Measurements from ENCODE around the gene EYS.

The EYS gene

GRCh38 chr6:64404396-64404795, 1302.6 kb downstream of the EYS start:
- TF ChIP-seq MAX (IDR thresholded peaks at IDR 0.05; ENCODE audit: low read depth, low read length) (no peak), POLR2A (IDR thresholded peaks at IDR 0.05; ENCODE audit: extremely low read depth, insufficient read length) (no peak), MYC (IDR thresholded peaks at IDR 0.05; ENCODE audit: low read depth, low read length) (no peak), CTCF (IDR thresholded peaks at IDR 0.05; ENCODE audit: low read depth, low read length) (no peak)
- DNase-seq (ENCODE audit: low read depth) = no peak
- H3K4me3 ChIP-seq (ENCODE audit: low read depth, low read length) = no peak overlapping the region

GRCh38 chr6:64383277-64383676, 1323.7 kb downstream of the EYS start:
- no peak for DNase-seq (ENCODE audit: low read depth)
- no peak overlapping the region for H3K4me3 ChIP-seq (ENCODE audit: low read depth, low read length)
- no peak for TF ChIP-seq CTCF (IDR thresholded peaks at IDR 0.05; ENCODE audit: low read depth, low read length)
- no peak for TF ChIP-seq POLR2A (IDR thresholded peaks at IDR 0.05; ENCODE audit: extremely low read depth, insufficient read length)
- no peak for TF ChIP-seq MYC (IDR thresholded peaks at IDR 0.05; ENCODE audit: low read depth, low read length)
- TF ChIP-seq MAX (IDR thresholded peaks at IDR 0.05; ENCODE audit: low read depth, low read length) = no peak

- DNase-seq (ENCODE audit: low read depth) = no peak
- TF ChIP-seq POLR2A (IDR thresholded peaks at IDR 0.05; ENCODE audit: extremely low read depth, insufficient read length) (no peak), MYC (IDR thresholded peaks at IDR 0.05; ENCODE audit: low read depth, low read length) (no peak), MAX (IDR thresholded peaks at IDR 0.05; ENCODE audit: low read depth, low read length) (no peak), CTCF (IDR thresholded peaks at IDR 0.05; ENCODE audit: low read depth, low read length) (no peak)
- H3K4me3 ChIP-seq (ENCODE audit: low read depth, low read length) = no peak overlapping the region
Observed at GRCh38 chr6:64376394-64376793, 1330.6 kb downstream of the EYS start.

- H3K4me3 ChIP-seq (ENCODE audit: low read depth, low read length) = no peak overlapping the region
- no peak for TF ChIP-seq POLR2A (IDR thresholded peaks at IDR 0.05; ENCODE audit: extremely low read depth, insufficient read length)
- no peak for TF ChIP-seq MYC (IDR thresholded peaks at IDR 0.05; ENCODE audit: low read depth, low read length)
- no peak for TF ChIP-seq MAX (IDR thresholded peaks at IDR 0.05; ENCODE audit: low read depth, low read length)
- TF ChIP-seq CTCF (IDR thresholded peaks at IDR 0.05; ENCODE audit: low read depth, low read length) = no peak
- DNase-seq (ENCODE audit: low read depth) = no peak
Observed at GRCh38 chr6:64357430-64357829, 1349.6 kb downstream of the EYS start.

GRCh38 chr6:64347411-64347810, 1359.6 kb downstream of the EYS start:
- no peak overlapping the region for H3K4me3 ChIP-seq (ENCODE audit: low read depth, low read length)
- DNase-seq (ENCODE audit: low read depth) = no peak
- TF ChIP-seq MAX (IDR thresholded peaks at IDR 0.05; ENCODE audit: low read depth, low read length) (no peak), CTCF (IDR thresholded peaks at IDR 0.05; ENCODE audit: low read depth, low read length) (no peak), POLR2A (IDR thresholded peaks at IDR 0.05; ENCODE audit: extremely low read depth, insufficient read length) (no peak), MYC (IDR thresholded peaks at IDR 0.05; ENCODE audit: low read depth, low read length) (no peak)

- TF ChIP-seq MAX (IDR thresholded peaks at IDR 0.05; ENCODE audit: low read depth, low read length) = no peak
- TF ChIP-seq POLR2A (IDR thresholded peaks at IDR 0.05; ENCODE audit: extremely low read depth, insufficient read length) = no peak
- no peak for TF ChIP-seq MYC (IDR thresholded peaks at IDR 0.05; ENCODE audit: low read depth, low read length)
- no peak for TF ChIP-seq CTCF (IDR thresholded peaks at IDR 0.05; ENCODE audit: low read depth, low read length)
- no peak overlapping the region for H3K4me3 ChIP-seq (ENCODE audit: low read depth, low read length)
- no peak for DNase-seq (ENCODE audit: low read depth)
Observed at GRCh38 chr6:64335195-64335594, 1371.8 kb downstream of the EYS start.
